A549 (cell line): ENCODE measurements around the gene BCAS1.

Experiments used
- EHMT2 ChIP-seq: fragments of 200-600 bp; sonication (generic); IDR thresholded peaks from 2 replicates; pipeline ENCODE4 v1.6.1; 2016; ENCODE audit warnings: antibody characterized with exemption, low read depth, mild to moderate bottlenecking, moderate library complexity
- EP300 ChIP-seq, 2 experiments: fragments of >200 bp; sonication (Bioruptor Twin); formaldehyde crosslinking; IDR thresholded peaks; 2 replicates in 1 of 2; 3 replicates in 1 of 2; pipeline ENCODE4 v1.6.1; 2016 to 2017
- JUN ChIP-seq, 2 experiments: fragments of >200 bp; sonication (Bioruptor Twin); formaldehyde crosslinking; IDR thresholded peaks; 2 replicates in 1 of 2; 3 replicates in 1 of 2; pipeline ENCODE4 v1.6.1; 2016 to 2017
- KDM1A ChIP-seq: fragments of 200-600 bp; sonication (generic); IDR thresholded peaks from 2 replicates; pipeline ENCODE4 v1.6.1; 2016; ENCODE audit warnings: low read depth, mild to moderate bottlenecking
- POLR2A ChIP-seq: IDR thresholded peaks from 2 replicates; pipeline ENCODE4 v1.6.1; 2012; ENCODE audit warnings: mild to moderate bottlenecking, low read length
- RCOR1 ChIP-seq: fragments of 150-350 bp; IDR thresholded peaks from 2 replicates; pipeline ENCODE4 v1.6.1; 2014; ENCODE audit warnings: antibody characterized with exemption, low read length, low read depth
- ZC3H11A ChIP-seq: fragments of 450-650 bp; IDR thresholded peaks from 2 replicates; pipeline ENCODE4 v1.6.1; 2014; ENCODE audit warnings: antibody characterized with exemption, mild to moderate bottlenecking
- TF ChIP-seq, protein P1 (sequence below): fragments of >200 bp; sonication (Bioruptor Twin); formaldehyde crosslinking; IDR thresholded peaks from 3 replicates; pipeline ENCODE4 v1.5.1; 2016
- TF ChIP-seq, protein P2 (sequence below): IDR thresholded peaks from 2 replicates; pipeline ENCODE4 v1.6.1; 2012
- TF ChIP-seq, protein P3 (sequence below): fragments of 450-650 bp; IDR thresholded peaks from 2 replicates; pipeline ENCODE4 v1.6.1; 2014; ENCODE audit warnings: antibody characterized with exemption

DNA sequence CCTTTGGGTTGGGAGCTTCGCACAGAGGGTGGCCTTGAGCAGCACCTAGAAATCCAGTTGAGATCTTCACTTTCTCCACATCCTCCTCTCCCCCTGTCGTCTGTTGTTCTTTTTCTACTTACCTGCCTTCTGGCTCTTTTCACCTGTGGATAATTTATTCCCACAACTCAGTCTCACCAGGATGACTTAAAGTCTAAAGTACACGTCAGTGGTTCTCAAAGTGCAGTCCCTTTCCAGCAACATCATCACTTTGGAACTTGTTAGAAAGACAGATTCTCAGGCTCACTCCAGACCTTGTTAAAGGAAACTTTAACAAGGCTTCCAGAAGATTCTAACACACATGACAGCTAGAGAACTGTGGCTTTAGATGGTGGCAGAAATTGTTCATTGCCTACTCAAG lies 27.7 kb upstream of the BCAS1 start:
- TF ChIP-seq, protein P1, sequence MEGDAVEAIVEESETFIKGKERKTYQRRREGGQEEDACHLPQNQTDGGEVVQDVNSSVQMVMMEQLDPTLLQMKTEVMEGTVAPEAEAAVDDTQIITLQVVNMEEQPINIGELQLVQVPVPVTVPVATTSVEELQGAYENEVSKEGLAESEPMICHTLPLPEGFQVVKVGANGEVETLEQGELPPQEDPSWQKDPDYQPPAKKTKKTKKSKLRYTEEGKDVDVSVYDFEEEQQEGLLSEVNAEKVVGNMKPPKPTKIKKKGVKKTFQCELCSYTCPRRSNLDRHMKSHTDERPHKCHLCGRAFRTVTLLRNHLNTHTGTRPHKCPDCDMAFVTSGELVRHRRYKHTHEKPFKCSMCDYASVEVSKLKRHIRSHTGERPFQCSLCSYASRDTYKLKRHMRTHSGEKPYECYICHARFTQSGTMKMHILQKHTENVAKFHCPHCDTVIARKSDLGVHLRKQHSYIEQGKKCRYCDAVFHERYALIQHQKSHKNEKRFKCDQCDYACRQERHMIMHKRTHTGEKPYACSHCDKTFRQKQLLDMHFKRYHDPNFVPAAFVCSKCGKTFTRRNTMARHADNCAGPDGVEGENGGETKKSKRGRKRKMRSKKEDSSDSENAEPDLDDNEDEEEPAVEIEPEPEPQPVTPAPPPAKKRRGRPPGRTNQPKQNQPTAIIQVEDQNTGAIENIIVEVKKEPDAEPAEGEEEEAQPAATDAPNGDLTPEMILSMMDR: no peak
- no peak for TF ChIP-seq POLR2A
- TF ChIP-seq, protein P2, sequence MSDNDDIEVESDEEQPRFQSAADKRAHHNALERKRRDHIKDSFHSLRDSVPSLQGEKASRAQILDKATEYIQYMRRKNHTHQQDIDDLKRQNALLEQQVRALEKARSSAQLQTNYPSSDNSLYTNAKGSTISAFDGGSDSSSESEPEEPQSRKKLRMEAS: no peak
- TF ChIP-seq EHMT2: no peak
- TF ChIP-seq, protein P3, sequence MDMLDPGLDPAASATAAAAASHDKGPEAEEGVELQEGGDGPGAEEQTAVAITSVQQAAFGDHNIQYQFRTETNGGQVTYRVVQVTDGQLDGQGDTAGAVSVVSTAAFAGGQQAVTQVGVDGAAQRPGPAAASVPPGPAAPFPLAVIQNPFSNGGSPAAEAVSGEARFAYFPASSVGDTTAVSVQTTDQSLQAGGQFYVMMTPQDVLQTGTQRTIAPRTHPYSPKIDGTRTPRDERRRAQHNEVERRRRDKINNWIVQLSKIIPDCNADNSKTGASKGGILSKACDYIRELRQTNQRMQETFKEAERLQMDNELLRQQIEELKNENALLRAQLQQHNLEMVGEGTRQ: no peak
- no peak for TF ChIP-seq RCOR1
- no peak for TF ChIP-seq KDM1A
- TF ChIP-seq ZC3H11A: no peak
- no peak for TF ChIP-seq JUN (IDR thresholded peaks at IDR 0.05)
- TF ChIP-seq EP300 (IDR thresholded peaks at IDR 0.05): no peak
